ENCODE results near the gene EN1. TPM values are rescaled to one million over a fixed set of nuclear protein-coding genes. Genes with fewer than 3 reads are reported as not detected.

EN1 gene
- total and polyA plus RNA-seq, 2 of the 13 experiments (the other 11 are each of a cell fraction or from before 2014, with no cell fraction given), result not detected

- Histone ChIP-seq H3K27me3 (ENCODE audit: control insufficient read depth in 1 of 2, insufficient read depth in 2 of 2, low read length in 2 of 2) (peaks cover 0 to 22% of the 10 kb centered on the region in 2 experiments; a peak in 3 of 5 replicates), H3K27ac (ENCODE audit: extremely low read length, insufficient read depth, low read length) (no peak overlapping the region), H3K9ac (ENCODE audit: insufficient read depth, low read depth, low read length) (no peak overlapping the region), H4K20me1 (ENCODE audit: insufficient read depth, low read length) (no peaks in the 10 kb centered on the region), H3K36me3 (replicated peaks in 1 of 2; ENCODE audit: control insufficient read depth in 1 of 2, insufficient read depth in 2 of 2, low read length in 2 of 2) (no peaks in the 10 kb centered on the region), H3K4me1 (ENCODE audit: insufficient read depth, low read length) (no peaks in the 10 kb centered on the region), H3K4me2 (ENCODE audit: low read depth, low read length) (no peak overlapping the region), H2AFZ (ENCODE audit: low read length) (no peak overlapping the region), H3K4me3 (replicated peaks in 1 of 3; ENCODE audit: insufficient read depth in 1 of 3, low read depth in 2 of 3, low read length in 3 of 3) (no peak overlapping the region), H3K79me2 (ENCODE audit: insufficient read depth, low read length) (no peaks in the 10 kb centered on the region), H3K9me3 (ENCODE audit: low read length) (no peaks in the 10 kb centered on the region)
- 13% methylated on average over 1 of the region's 1 CpG for WGBS (ENCODE audit: low lambda C conversion rate)
- DNase-seq (ENCODE audit: low spot score), result no peak
- TF ChIP-seq ZNF20 (CRISPR knock-in tag; IDR thresholded peaks at IDR 0.05), result no peak
- TF ChIP-seq ZNF788 (CRISPR knock-in tag; IDR thresholded peaks at IDR 0.05; ENCODE audit: borderline replicate concordance), result no peak
- TF ChIP-seq PRDM15 (CRISPR knock-in tag; IDR thresholded peaks at IDR 0.05), result no peak
- TF ChIP-seq FUBP1 (CRISPR knock-in tag; IDR thresholded peaks at IDR 0.05; ENCODE audit: borderline replicate concordance), result no peak
- TF ChIP-seq ATF3 (CRISPR knock-in tag; IDR thresholded peaks at IDR 0.05), result no peak
- TF ChIP-seq ZBTB46 (CRISPR knock-in tag; IDR thresholded peaks at IDR 0.05; ENCODE audit: borderline replicate concordance), result no peak
- TF ChIP-seq ZNF607 (CRISPR knock-in tag; IDR thresholded peaks at IDR 0.05; ENCODE audit: borderline replicate concordance), result no peak
- TF ChIP-seq ZNF737 (CRISPR knock-in tag; IDR thresholded peaks at IDR 0.05; ENCODE audit: borderline replicate concordance), result no peak
- TF ChIP-seq RNF2 (conservative IDR thresholded peaks at IDR 0.05; ENCODE audit: low read depth), result no peak
- no peak for TF ChIP-seq KAT8 (CRISPR knock-in tag; IDR thresholded peaks at IDR 0.05)
- FAIRE-seq, result no peak
- no peak for ATAC-seq
- ChIA-PET POLR2A (no interaction called here), CTCF (ENCODE audit: low intra/inter-chr PET ratio, low total read pairs) (no interaction called here)
- in situ Hi-C loops (cut with HindIII; ENCODE audit: extremely low pct_ligation_motif_present, low pct_unique_long_range_greater_than_20kb), result no loop called here
- BruUV-seq (replicated peaks), result no TSS peak
- intact Hi-C loops (cut with micrococcal nuclease; ENCODE audit: unreplicated experiment), result no loop called here
Measured at GRCh38 chr2:118826093-118826492, 21.4 kb downstream of the EN1 start.
